GM12864 (cell line): ENCODE measurements around the gene SLC37A1.

ENCODE experiments used
- DNase-seq: peaks from one replicate; pipeline ENCODE4 v3.0.0-alpha.2; 2011; ENCODE audit warnings: low read depth
- H3K4me3 ChIP-seq: 2 replicates; pipeline ENCODE4 v1.5.1; 2011; ENCODE audit warnings: mild to moderate bottlenecking, low read depth, low read length, control low read depth
- CTCF ChIP-seq: IDR thresholded peaks from 2 replicates; pipeline ENCODE4 v1.5.1; 2011; ENCODE audit warnings: low read depth, mild to moderate bottlenecking, moderate library complexity, low read length, control low read depth, inconsistent platforms; ENCODE audit errors: missing control alignments

SLC37A1 gene

GRCh38 chr21:42595283-42596187 is 81.9 kb downstream of the SLC37A1 start:
- no peak for TF ChIP-seq CTCF
- no peak for DNase-seq
- no peak overlapping the region for H3K4me3 ChIP-seq

GRCh38 chr21:42596657-42597056 is 83.0 kb downstream of the SLC37A1 start:
- TF ChIP-seq CTCF: no peak
- no peak for DNase-seq
- no peak overlapping the region for H3K4me3 ChIP-seq

GRCh38 chr21:42597487-42598158 is 84.0 kb downstream of the SLC37A1 start:
- no peak overlapping the region for H3K4me3 ChIP-seq
- no peak for DNase-seq
- TF ChIP-seq CTCF: no peak

- no peak for TF ChIP-seq CTCF
- no peak overlapping the region for H3K4me3 ChIP-seq
- DNase-seq: no peak
These were observed 84.6 kb downstream of the SLC37A1 start for GRCh38 chr21:42598159-42598735.

- DNase-seq: no peak
- no peak for TF ChIP-seq CTCF
- H3K4me3 ChIP-seq: no peak overlapping the region
These were observed 85.8 kb downstream of the SLC37A1 start for GRCh38 chr21:42599486-42599885.

GRCh38 chr21:42599962-42600361 is 86.3 kb downstream of the SLC37A1 start:
- DNase-seq: no peak
- TF ChIP-seq CTCF: no peak
- H3K4me3 ChIP-seq: no peak overlapping the region
